CD8-positive, alpha-beta memory T cell (primary cell): Measurements from ENCODE around the gene FBXO11. TPM values are rescaled to one million over a fixed set of nuclear protein-coding genes. Genes with fewer than 3 reads are reported as not detected.

Experiments used
- CTCF ChIA-PET: fragments of 350-600 bp; sonication (Branson Sonifier 250); formaldehyde crosslinking; loops from one replicate; lab custom pipeline; 2021; ENCODE audit warnings: antibody characterized with exemption; lab: Charles Lee
- POLR2A ChIA-PET: fragments of 350-600 bp; sonication (Branson Sonifier 250); formaldehyde crosslinking; loops from one replicate; lab custom pipeline; 2021; ENCODE audit warnings: antibody characterized with exemption; lab: Charles Lee
- DNase-seq, 5 donors: peaks; one replicate each; pipeline versions ENCODE4 v3.0.0 to v3.0.0-alpha.2; 2020 to 2022; ENCODE audit warnings: mixed read lengths in 1 of 5
- H3K27ac ChIP-seq: one replicate; pipeline ENCODE4 v1.7.0; 2013; ENCODE audit warnings: low read depth, mild to moderate bottlenecking, low read length, moderate library complexity
- H3K27me3 ChIP-seq: 2 replicates; pipeline ENCODE4 v1.7.0; 2013; ENCODE audit warnings: low read length, mild to moderate bottlenecking; ENCODE audit not compliant: insufficient read depth, poor library complexity, severe bottlenecking
- H3K36me3 ChIP-seq: 2 replicates; pipeline ENCODE4 v1.7.0; 2013; ENCODE audit warnings: mild to moderate bottlenecking, low read length, moderate library complexity; ENCODE audit not compliant: insufficient read depth
- H3K4me1 ChIP-seq: 2 replicates; pipeline ENCODE4 v1.7.0; 2013; ENCODE audit warnings: mild to moderate bottlenecking, low read length, moderate library complexity; ENCODE audit not compliant: insufficient read depth
- H3K4me3 ChIP-seq: 2 replicates; pipeline ENCODE4 v1.7.0; 2013; ENCODE audit warnings: mild to moderate bottlenecking, low read length
- H3K9me3 ChIP-seq: 2 replicates; pipeline ENCODE4 v1.7.0; 2013; ENCODE audit warnings: mild to moderate bottlenecking, low read length
- H3K27ac Mint-ChIP-seq, 8 donors: one replicate each; pipeline ENCODE4 v1.8.0; 2020 to 2021; ENCODE audit warnings: mixed read lengths in 8 of 8, mild to moderate bottlenecking in 6 of 8, inconsistent platforms in 3 of 8, moderate library complexity in 3 of 8
- H3K27me3 Mint-ChIP-seq, 2 donors: one replicate each; pipeline ENCODE4 v1.8.0; 2020 to 2021; ENCODE audit warnings: mixed read lengths in 2 of 2, mild to moderate bottlenecking in 1 of 2, moderate library complexity in 1 of 2
- H3K36me3 Mint-ChIP-seq, 3 donors: one replicate each; pipeline ENCODE4 v1.8.0; 2020 to 2021; ENCODE audit warnings: mixed read lengths in 3 of 3, inconsistent platforms in 1 of 3, mild to moderate bottlenecking in 1 of 3
- H3K4me1 Mint-ChIP-seq, 3 donors: one replicate each; pipeline ENCODE4 v1.8.0; 2020 to 2021; ENCODE audit warnings: mixed read lengths in 3 of 3, inconsistent platforms in 1 of 3, mild to moderate bottlenecking in 1 of 3
- H3K4me3 Mint-ChIP-seq, 7 donors: one replicate each; pipeline ENCODE4 v1.8.0; 2020 to 2021; ENCODE audit warnings: mixed read lengths in 7 of 7, mild to moderate bottlenecking in 6 of 7, moderate library complexity in 4 of 7, inconsistent platforms in 2 of 7
- H3K9me3 Mint-ChIP-seq, 5 donors: one replicate each; pipeline ENCODE4 v1.8.0; 2020 to 2022; ENCODE audit warnings: mixed read lengths in 5 of 5, mild to moderate bottlenecking in 3 of 5, moderate library complexity in 2 of 5, inconsistent platforms in 1 of 5
- polyA plus RNA-seq: library from polyadenylated mRNA; unstranded; fragments of 300-500 nt; fragmentation: Illumina TruSeq; gene quantifications from one replicate; pipeline ENCODE4 v1.2.3, GENCODE V29; 2021
- total RNA-seq, 2 experiments: library from RNA; stranded (reverse); gene quantifications; one replicate each; pipeline ENCODE4 v1.2.3, GENCODE V29; 2021

FBXO11 gene
- total RNA-seq (10 to 100 TPM; 41.2 to 41.8 TPM), polyA plus RNA-seq (9.9 TPM)

GRCh38 chr2:47906157-47907038 lies at the start of gene FBXO11:
TSS of gene FBXO11 (minus strand) at chr2:47906498. CDS start at chr2:47905720, 778 bp downstream.
- no peaks in the 10 kb centered on the region for H3K9me3 ChIP-seq
- H3K36me3 ChIP-seq, result no peaks in the 10 kb centered on the region
- H3K27ac Mint-ChIP-seq, result peak within 1 kb of the TSS; percentile 88 to 99 (median 94)
- H3K4me3 ChIP-seq, result peak within 1 kb of the TSS; percentile 84
- H3K27me3 ChIP-seq, result no peaks in the 10 kb centered on the region
- peak; percentile 94 to 99 (median 97) for DNase-seq
- H3K4me3 Mint-ChIP-seq, result peak within 1 kb of the TSS; percentile 74 to 94 (median 90)
- peaks cover 27% of the 10 kb centered on the region for H3K4me1 ChIP-seq
- H3K4me1 Mint-ChIP-seq, result peaks cover 40 to 47% (median 44%) of the 10 kb centered on the region in 3 donors
- POLR2A ChIA-PET, result interaction anchor here (0.5 to 1.0 kb wide), 5 partner anchors 49 to 407 kb away, joined by 3 to 5 read pairs (median 4); partner anchors contain the start of gene MSH6
- H3K9me3 Mint-ChIP-seq, result no peaks in the 10 kb centered on the region
- CTCF ChIA-PET, result interaction anchor here (0.7 to 2.0 kb wide), 8 partner anchors 9 to 514 kb away, joined by 3 to 11 read pairs (median 4); no protein-coding TSS in a partner anchor
- peak within 1 kb of the TSS; percentile 92 for H3K27ac ChIP-seq
- peaks cover 0 to 3% of the 10 kb centered on the region in 2 donors for H3K27me3 Mint-ChIP-seq
- H3K36me3 Mint-ChIP-seq, result peaks cover 0 to 16% (median 0%) of the 10 kb centered on the region in 3 donors

GRCh38 chr2:47950340-47951301 lies 44.3 kb upstream of the FBXO11 start:
- Histone ChIP-seq H3K27me3 (no peaks in the 10 kb centered on the region), H3K9me3 (no peaks in the 10 kb centered on the region), H3K27ac (no peak overlapping the region), H3K36me3 (no peaks in the 10 kb centered on the region), H3K4me1 (no peaks in the 10 kb centered on the region), H3K4me3 (no peak overlapping the region)
- ChIA-PET CTCF (no interaction called here), POLR2A (no interaction called here)
- H3K27me3 Mint-ChIP-seq, result peaks cover 20 to 40% of the 10 kb centered on the region in 2 donors
- no peak for DNase-seq
- H3K4me1 Mint-ChIP-seq, result no peaks in the 10 kb centered on the region
- H3K36me3 Mint-ChIP-seq, result no peaks in the 10 kb centered on the region
- no peak overlapping the region for H3K4me3 Mint-ChIP-seq
- no peak overlapping the region for H3K27ac Mint-ChIP-seq
- H3K9me3 Mint-ChIP-seq, result peaks cover 0 to 3% (median 0%) of the 10 kb centered on the region in 5 donors

GRCh38 chr2:47946593-47946992 lies 40.3 kb upstream of the FBXO11 start:
- DNase-seq, result no peak
- H3K9me3 ChIP-seq, result no peaks in the 10 kb centered on the region
- Mint-ChIP-seq H3K36me3 (peaks cover 0 to 3% (median 0%) of the 10 kb centered on the region in 3 donors), H3K9me3 (no peaks in the 10 kb centered on the region), H3K27ac (no peak overlapping the region), H3K27me3 (peaks cover 20 to 27% of the 10 kb centered on the region in 2 donors), H3K4me1 (no peaks in the 10 kb centered on the region), H3K4me3 (no peak overlapping the region)
- H3K27ac ChIP-seq, result no peak overlapping the region
- H3K4me3 ChIP-seq, result no peak overlapping the region
- ChIA-PET CTCF (no interaction called here), POLR2A (no interaction called here)
- no peaks in the 10 kb centered on the region for H3K4me1 ChIP-seq
- H3K36me3 ChIP-seq, result no peaks in the 10 kb centered on the region
- H3K27me3 ChIP-seq, result no peaks in the 10 kb centered on the region

- ChIA-PET CTCF (no interaction called here), POLR2A (no interaction called here)
- Mint-ChIP-seq H3K4me1 (no peaks in the 10 kb centered on the region), H3K4me3 (no peak overlapping the region), H3K36me3 (peaks cover 0 to 3% (median 0%) of the 10 kb centered on the region in 3 donors), H3K27ac (no peak overlapping the region), H3K9me3 (no peaks in the 10 kb centered on the region), H3K27me3 (peaks cover 18 to 26% of the 10 kb centered on the region in 2 donors)
- no peaks in the 10 kb centered on the region for H3K4me1 ChIP-seq
- no peak overlapping the region for H3K4me3 ChIP-seq
- no peaks in the 10 kb centered on the region for H3K9me3 ChIP-seq
- no peaks in the 10 kb centered on the region for H3K27me3 ChIP-seq
- H3K36me3 ChIP-seq, result no peaks in the 10 kb centered on the region
- H3K27ac ChIP-seq, result no peak overlapping the region
- no peak for DNase-seq
Measured at GRCh38 chr2:47945046-47945781, 38.9 kb upstream of the FBXO11 start.

GRCh38 chr2:47941936-47942335 lies 35.6 kb upstream of the FBXO11 start:
- POLR2A ChIA-PET, result no interaction called here
- no peaks in the 10 kb centered on the region for H3K9me3 Mint-ChIP-seq
- Histone ChIP-seq H3K4me1 (no peaks in the 10 kb centered on the region), H3K36me3 (no peaks in the 10 kb centered on the region), H3K4me3 (no peak overlapping the region), H3K27me3 (no peaks in the 10 kb centered on the region), H3K9me3 (no peaks in the 10 kb centered on the region), H3K27ac (no peak overlapping the region)
- H3K4me1 Mint-ChIP-seq, result peaks cover 0 to 2% (median 0%) of the 10 kb centered on the region in 3 donors
- peaks cover 15 to 30% of the 10 kb centered on the region in 2 donors for H3K27me3 Mint-ChIP-seq
- H3K27ac Mint-ChIP-seq, result peak overlapping the region in 1 of 8 donors; percentile 12
- CTCF ChIA-PET, result no interaction called here
- H3K4me3 Mint-ChIP-seq, result no peak overlapping the region
- H3K36me3 Mint-ChIP-seq, result peaks cover 0 to 3% (median 0%) of the 10 kb centered on the region in 3 donors
- DNase-seq, result no peak

- no peaks in the 10 kb centered on the region for H3K9me3 Mint-ChIP-seq
- peaks cover 12 to 28% of the 10 kb centered on the region in 2 donors for H3K27me3 Mint-ChIP-seq
- Histone ChIP-seq H3K4me3 (no peak overlapping the region), H3K9me3 (no peaks in the 10 kb centered on the region), H3K27me3 (no peaks in the 10 kb centered on the region), H3K27ac (no peak overlapping the region), H3K36me3 (no peaks in the 10 kb centered on the region), H3K4me1 (no peaks in the 10 kb centered on the region)
- ChIA-PET POLR2A (no interaction called here), CTCF (no interaction called here)
- no peak overlapping the region for H3K4me3 Mint-ChIP-seq
- no peak for DNase-seq
- peaks cover 0 to 2% (median 0%) of the 10 kb centered on the region in 3 donors for H3K4me1 Mint-ChIP-seq
- H3K36me3 Mint-ChIP-seq, result peaks cover 0 to 2% (median 0%) of the 10 kb centered on the region in 3 donors
- no peak overlapping the region for H3K27ac Mint-ChIP-seq
Measured at GRCh38 chr2:47937677-47938076, 31.4 kb upstream of the FBXO11 start.

- Mint-ChIP-seq H3K9me3 (no peaks in the 10 kb centered on the region), H3K27ac (no peak overlapping the region), H3K27me3 (peaks cover 4 to 19% of the 10 kb centered on the region in 2 donors), H3K4me3 (no peak overlapping the region), H3K36me3 (peaks cover 0 to 2% (median 0%) of the 10 kb centered on the region in 3 donors), H3K4me1 (peaks cover 0 to 2% (median 0%) of the 10 kb centered on the region in 3 donors)
- no peak overlapping the region for H3K4me3 ChIP-seq
- H3K27ac ChIP-seq, result no peak overlapping the region
- POLR2A ChIA-PET, result no interaction called here
- no peaks in the 10 kb centered on the region for H3K36me3 ChIP-seq
- CTCF ChIA-PET, result no interaction called here
- H3K9me3 ChIP-seq, result no peaks in the 10 kb centered on the region
- no peaks in the 10 kb centered on the region for H3K4me1 ChIP-seq
- no peaks in the 10 kb centered on the region for H3K27me3 ChIP-seq
- no peak for DNase-seq
Measured at GRCh38 chr2:47935071-47935470, 28.8 kb upstream of the FBXO11 start.
